ENCODE data around the gene HNRNPH1. TPM values are rescaled to one million over a fixed set of nuclear protein-coding genes. Genes with fewer than 3 reads are reported as not detected.

Gene HNRNPH1
- total RNA-seq, 6 experiments from 2014 or later = 140 to 305 (median 219) TPM

DNA sequence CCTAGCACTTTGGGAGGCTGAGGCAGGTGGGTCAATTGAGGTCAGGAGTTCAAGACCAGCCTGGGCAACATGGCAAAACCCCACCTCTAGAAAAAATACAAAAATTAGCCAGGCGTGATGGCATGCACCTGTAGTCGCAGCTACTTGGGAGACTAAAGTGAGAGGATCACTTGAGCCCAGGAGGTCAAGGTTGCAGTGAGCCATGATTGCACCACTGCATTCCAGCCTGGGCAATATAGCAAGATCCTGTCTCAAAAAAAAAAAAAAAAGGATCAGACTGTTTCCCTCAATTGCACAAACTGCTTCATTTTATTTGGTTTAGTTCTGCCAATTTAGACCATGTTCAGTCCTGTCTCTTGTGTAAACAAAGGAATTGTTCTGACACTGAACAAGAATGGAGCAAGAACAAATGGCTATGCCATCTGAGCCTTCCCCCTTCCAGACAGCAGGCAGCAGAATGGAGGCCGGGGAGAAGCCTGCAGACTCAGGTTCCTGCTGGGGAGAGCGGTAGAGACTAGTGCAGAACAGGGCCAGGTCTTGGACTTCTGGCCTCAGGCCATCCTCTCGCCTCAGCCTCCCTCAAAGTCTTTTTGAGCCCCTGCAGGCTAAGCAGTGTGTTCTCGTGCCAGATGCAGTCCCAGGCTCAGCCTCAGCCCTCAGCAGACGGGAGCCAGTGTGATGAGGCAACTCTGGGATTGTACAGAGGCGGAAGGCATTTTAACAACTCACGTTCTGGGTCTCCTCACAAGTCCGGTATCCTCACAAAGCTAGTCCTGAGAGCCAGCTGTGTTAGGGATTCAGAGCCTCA lies 18.2 kb downstream of the HNRNPH1 start:
- no peak overlapping the region for H3K4me3 ChIP-seq
- H3K36me3 ChIP-seq = peaks cover 0 to 33% (median 17%) of the 10 kb centered on the region in 4 donors
- intact Hi-C loops (cut with DNase I) = no loop called here
- TF ChIP-seq CTCF (IDR thresholded peaks at IDR 0.05) = no peak
- H3K27ac ChIP-seq = no peak overlapping the region
- H3K4me1 ChIP-seq = peaks cover 0 to 11% (median 0%) of the 10 kb centered on the region in 4 donors
- peak in 3 of 4 donors; percentile 4 to 51 (median 31) for ATAC-seq
- no peaks in the 10 kb centered on the region for H3K9me3 ChIP-seq
- 63% methylated on average over 5 of the region's 10 CpGs for WGBS (ENCODE audit: insufficient coverage, low coverage, low lambda C conversion rate, missing lambda C conversion rate)
- no peaks in the 10 kb centered on the region for H3K27me3 ChIP-seq
- DNase-seq = no peak

- Histone ChIP-seq H3K36me3 (peaks cover 0 to 36% (median 26%) of the 10 kb centered on the region in 4 donors), H3K27ac (no peak overlapping the region), H3K4me1 (peaks cover 0 to 11% (median 0%) of the 10 kb centered on the region in 4 donors), H3K27me3 (no peaks in the 10 kb centered on the region), H3K9me3 (no peaks in the 10 kb centered on the region), H3K4me3 (no peak overlapping the region)
- TF ChIP-seq POLR2A (IDR thresholded peaks at IDR 0.05) = no peak
- no peak for TF ChIP-seq CTCF (IDR thresholded peaks at IDR 0.05)
- ATAC-seq (no peak), DNase-seq (no peak)
- intact Hi-C loops (cut with DNase I) = no loop called here
- WGBS (ENCODE audit: insufficient coverage, low coverage, low lambda C conversion rate, missing lambda C conversion rate) = 92% methylated on average over 7 of the region's 12 CpGs
Observed at GRCh38 chr5:179603308-179603707, 20.2 kb downstream of the HNRNPH1 start.

- Histone ChIP-seq H3K36me3 (peaks cover 0 to 42% (median 25%) of the 10 kb centered on the region in 4 donors), H3K4me3 (no peak overlapping the region), H3K9me3 (no peaks in the 10 kb centered on the region), H3K27me3 (no peaks in the 10 kb centered on the region), H3K4me1 (peaks cover 0 to 11% (median 0%) of the 10 kb centered on the region in 4 donors), H3K27ac (no peak overlapping the region)
- TF ChIP-seq POLR2A (IDR thresholded peaks at IDR 0.05) (no peak), CTCF (IDR thresholded peaks at IDR 0.05) (no peak)
- 100% methylated on average over 3 of the region's 18 CpGs for WGBS (ENCODE audit: insufficient coverage, low coverage, low lambda C conversion rate, missing lambda C conversion rate)
- DNase-seq = peak in 1 of 3 donors; percentile 31
- ATAC-seq = no peak
- intact Hi-C loops (cut with DNase I) = no loop called here
Observed at GRCh38 chr5:179601871-179602625, 21.4 kb downstream of the HNRNPH1 start.

- peaks cover 0 to 53% (median 28%) of the 10 kb centered on the region in 4 donors for H3K36me3 ChIP-seq
- 67% methylated on average over 7 of the region's 9 CpGs for WGBS (ENCODE audit: insufficient coverage, low coverage, low lambda C conversion rate, missing lambda C conversion rate)
- peaks cover 0 to 2% (median 0%) of the 10 kb centered on the region in 4 donors for H3K4me1 ChIP-seq
- H3K27ac ChIP-seq = no peak overlapping the region
- H3K4me3 ChIP-seq = no peak overlapping the region
- no peak for TF ChIP-seq POLR2A (IDR thresholded peaks at IDR 0.05)
- no peak for TF ChIP-seq CTCF (IDR thresholded peaks at IDR 0.05)
- DNase-seq (no peak), ATAC-seq (peak; percentile 38 to 73 (median 48))
- H3K9me3 ChIP-seq = no peaks in the 10 kb centered on the region
- intact Hi-C loops (cut with DNase I) = no loop called here
- no peaks in the 10 kb centered on the region for H3K27me3 ChIP-seq
Observed at GRCh38 chr5:179599973-179600372, 23.5 kb downstream of the HNRNPH1 start.
